ENCODE measurements around the gene DMKN. TPM values are rescaled to one million over a fixed set of nuclear protein-coding genes. Genes with fewer than 3 reads are reported as not detected.

The DMKN gene
- polyA plus RNA-seq, 1 donor = 36.0 TPM

DNA sequence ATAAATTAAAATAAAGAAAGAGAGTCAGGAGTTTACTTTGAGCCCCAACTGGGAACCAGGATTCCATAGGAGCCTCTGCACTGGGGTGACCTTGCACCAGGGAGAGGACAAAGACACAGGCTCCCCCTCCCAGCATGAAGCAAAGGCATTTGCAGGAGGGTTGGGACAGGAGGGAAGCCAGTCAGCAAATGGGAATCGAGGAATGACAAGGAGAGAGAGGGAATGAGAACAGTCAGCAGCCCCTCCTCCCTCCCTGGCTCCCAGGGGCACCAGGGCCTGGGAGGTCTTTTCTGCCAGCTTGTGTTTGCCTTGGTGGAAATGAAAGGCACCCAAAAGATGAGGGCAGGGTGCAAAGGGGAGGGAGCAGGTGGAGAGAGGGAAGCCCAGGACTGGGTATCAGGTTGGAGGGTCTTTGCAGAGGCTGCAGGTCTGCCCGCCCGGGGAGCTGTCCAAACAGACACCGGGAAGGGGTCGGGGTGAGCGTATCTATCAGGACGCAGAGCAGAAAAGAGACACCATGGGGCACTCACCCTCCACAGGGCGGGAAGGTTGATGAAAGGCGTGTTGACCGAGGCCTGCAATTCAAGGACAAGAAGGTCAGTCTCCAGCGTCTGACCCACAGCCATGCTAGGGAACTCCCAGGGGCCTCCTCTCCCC, 10.9 kb upstream of the DMKN start:
- no peaks in the 10 kb centered on the region for H3K36me3 ChIP-seq (ENCODE audit: control insufficient read depth, insufficient read depth, low read length)
- no peak overlapping the region for H3K27ac ChIP-seq (ENCODE audit: low read length)
- WGBS (ENCODE audit: insufficient coverage, low lambda C conversion rate) = no CpG with 5 or more reads among the region's 11 CpGs
- no peaks in the 10 kb centered on the region for H3K9me3 ChIP-seq (ENCODE audit: control insufficient read depth, low read depth, low read length)
- H3K4me3 ChIP-seq (ENCODE audit: low read length) = no peak overlapping the region
- no peak for DNase-seq
- no peaks in the 10 kb centered on the region for H3K4me1 ChIP-seq (ENCODE audit: control insufficient read depth, insufficient read depth, low read length)
- H3K27me3 ChIP-seq (ENCODE audit: control insufficient read depth, insufficient read depth, low read length) = peaks cover 18% of the 10 kb centered on the region

DNA sequence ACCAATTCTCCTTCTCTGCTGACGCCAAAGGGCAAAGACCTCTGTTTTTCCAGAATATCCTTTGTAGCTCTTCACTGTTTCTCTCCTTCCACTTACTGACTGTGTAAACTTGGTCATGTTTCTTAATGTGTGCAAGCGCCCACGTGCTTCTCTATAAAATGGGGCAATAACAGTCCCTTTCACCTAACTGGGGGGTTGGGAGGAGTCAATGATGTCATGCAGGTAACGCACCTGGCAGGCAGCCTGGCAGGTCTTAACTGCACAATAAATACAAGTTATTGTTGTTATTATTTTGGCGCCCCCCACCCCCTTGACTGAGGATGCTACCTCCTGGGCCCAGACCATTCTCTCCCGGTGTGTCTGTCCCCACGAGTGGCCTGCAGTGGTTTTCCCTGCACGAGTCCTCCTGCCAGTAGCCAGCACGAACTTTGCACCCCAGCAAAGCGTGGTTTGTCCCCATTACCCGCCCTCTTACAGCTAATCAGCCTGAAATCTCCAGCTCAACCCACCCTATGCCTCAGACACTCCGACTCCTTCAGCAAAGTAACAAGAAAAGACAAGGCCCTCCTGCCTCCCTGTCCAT, 9.4 kb upstream of the DMKN start:
- H3K27ac ChIP-seq (ENCODE audit: low read length) = no peak overlapping the region
- no CpG with 5 or more reads among the region's 12 CpGs for WGBS (ENCODE audit: insufficient coverage, low lambda C conversion rate)

DNA sequence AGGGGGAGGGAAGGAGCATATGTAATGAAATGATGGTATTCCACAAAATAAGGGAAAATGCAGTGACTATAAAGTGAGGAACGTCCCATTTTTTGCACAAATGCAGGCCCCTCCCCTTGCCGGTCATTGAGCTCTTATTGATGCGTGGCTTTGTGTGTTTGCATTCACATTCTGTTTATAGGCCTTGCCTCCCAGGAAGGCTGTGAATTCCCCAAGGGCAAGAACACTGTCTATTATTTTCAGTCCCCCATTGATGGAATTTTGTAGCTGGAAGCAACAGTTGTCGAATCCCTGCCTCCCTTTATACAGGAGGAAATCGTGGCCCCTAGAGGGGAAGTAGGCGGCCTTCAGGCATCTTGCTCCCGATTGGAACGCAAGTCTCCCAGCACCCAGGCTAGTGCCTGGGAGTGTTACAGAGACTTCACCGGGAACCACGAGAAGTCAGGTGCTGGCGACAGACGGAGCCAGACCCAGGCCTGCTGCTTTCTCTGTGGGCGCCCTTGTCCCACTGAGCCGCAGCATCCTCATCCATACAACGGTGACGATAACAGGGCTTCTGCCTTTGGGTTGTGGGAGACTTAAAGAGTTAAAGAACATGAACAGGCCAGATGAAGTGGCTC, 7.8 kb upstream of the DMKN start:
- no peak for DNase-seq
- Histone ChIP-seq H3K9me3 (ENCODE audit: control insufficient read depth, low read depth, low read length) (no peaks in the 10 kb centered on the region), H3K27me3 (ENCODE audit: control insufficient read depth, insufficient read depth, low read length) (peaks cover 12% of the 10 kb centered on the region), H3K4me3 (ENCODE audit: low read length) (no peak overlapping the region), H3K36me3 (ENCODE audit: control insufficient read depth, insufficient read depth, low read length) (no peaks in the 10 kb centered on the region), H3K4me1 (ENCODE audit: control insufficient read depth, insufficient read depth, low read length) (no peaks in the 10 kb centered on the region), H3K27ac (ENCODE audit: low read length) (no peak overlapping the region)
- WGBS (ENCODE audit: insufficient coverage, low lambda C conversion rate) = no CpG with 5 or more reads among the region's 16 CpGs

More for the DNA sequence above, 9.4 kb upstream of the DMKN start:
- DNase-seq = peak in 1 of 2 donors; percentile 13
- Histone ChIP-seq H3K4me3 (ENCODE audit: low read length) (no peak overlapping the region), H3K36me3 (ENCODE audit: control insufficient read depth, insufficient read depth, low read length) (no peaks in the 10 kb centered on the region), H3K4me1 (ENCODE audit: control insufficient read depth, insufficient read depth, low read length) (no peaks in the 10 kb centered on the region), H3K9me3 (ENCODE audit: control insufficient read depth, low read depth, low read length) (no peaks in the 10 kb centered on the region), H3K27me3 (ENCODE audit: control insufficient read depth, insufficient read depth, low read length) (peaks cover 12% of the 10 kb centered on the region)

DNA sequence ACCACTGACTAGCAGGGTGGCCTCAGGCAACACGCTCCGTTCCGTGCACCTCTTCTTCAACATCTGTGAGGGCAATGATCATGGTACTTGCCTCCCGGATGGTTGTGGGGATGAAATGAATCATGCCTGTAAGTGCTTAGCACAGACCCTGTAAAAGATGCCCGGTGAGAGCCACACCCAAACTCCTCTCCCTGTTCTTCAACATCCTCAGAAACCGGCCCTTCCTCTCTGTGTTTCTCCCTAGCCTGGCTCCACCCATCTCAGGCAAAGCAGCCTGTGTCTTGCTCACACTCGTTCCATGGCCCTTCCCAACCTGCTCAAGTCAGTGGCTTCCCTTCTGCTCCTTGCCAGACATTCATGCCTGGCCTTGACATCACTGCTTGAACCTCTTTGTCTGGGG, 5.8 kb upstream of the DMKN start:
- WGBS (ENCODE audit: insufficient coverage, low lambda C conversion rate) = no CpG with 5 or more reads among the region's 7 CpGs
- peaks cover 6% of the 10 kb centered on the region for H3K27me3 ChIP-seq (ENCODE audit: control insufficient read depth, insufficient read depth, low read length)
- no peak for DNase-seq
- no peak overlapping the region for H3K27ac ChIP-seq (ENCODE audit: low read length)
- H3K4me3 ChIP-seq (ENCODE audit: low read length) = no peak overlapping the region
- no peaks in the 10 kb centered on the region for H3K4me1 ChIP-seq (ENCODE audit: control insufficient read depth, insufficient read depth, low read length)
- H3K36me3 ChIP-seq (ENCODE audit: control insufficient read depth, insufficient read depth, low read length) = no peaks in the 10 kb centered on the region
- no peaks in the 10 kb centered on the region for H3K9me3 ChIP-seq (ENCODE audit: control insufficient read depth, low read depth, low read length)

DNA sequence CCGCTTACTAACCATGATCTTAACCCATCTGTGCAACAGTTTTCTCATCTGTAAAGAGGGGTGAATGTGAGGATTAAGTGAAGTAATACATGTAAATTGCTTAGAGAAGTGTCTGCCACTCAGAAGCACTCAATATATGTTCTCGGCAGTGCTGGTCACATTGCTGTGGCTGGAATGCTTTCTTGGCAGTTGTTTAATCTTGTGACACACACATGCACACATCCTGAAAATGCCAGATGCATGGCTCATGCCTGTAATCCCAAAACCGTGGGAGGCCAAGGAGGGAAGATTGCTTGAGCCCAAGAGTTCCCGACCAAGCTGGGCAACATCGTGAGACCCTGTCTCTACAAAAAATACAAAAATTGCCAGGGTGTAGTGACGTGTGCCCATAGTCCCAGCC, 4.9 kb upstream of the DMKN start:
- H3K4me1 ChIP-seq (ENCODE audit: control insufficient read depth, insufficient read depth, low read length) = no peaks in the 10 kb centered on the region
- no peak overlapping the region for H3K27ac ChIP-seq (ENCODE audit: low read length)
- H3K9me3 ChIP-seq (ENCODE audit: control insufficient read depth, low read depth, low read length) = no peaks in the 10 kb centered on the region
- peaks cover 12% of the 10 kb centered on the region for H3K27me3 ChIP-seq (ENCODE audit: control insufficient read depth, insufficient read depth, low read length)
- H3K36me3 ChIP-seq (ENCODE audit: control insufficient read depth, insufficient read depth, low read length) = no peaks in the 10 kb centered on the region
- no peak for DNase-seq
- H3K4me3 ChIP-seq (ENCODE audit: low read length) = no peak overlapping the region
- WGBS (ENCODE audit: insufficient coverage, low lambda C conversion rate) = no CpG with 5 or more reads among the region's 6 CpGs

DNA sequence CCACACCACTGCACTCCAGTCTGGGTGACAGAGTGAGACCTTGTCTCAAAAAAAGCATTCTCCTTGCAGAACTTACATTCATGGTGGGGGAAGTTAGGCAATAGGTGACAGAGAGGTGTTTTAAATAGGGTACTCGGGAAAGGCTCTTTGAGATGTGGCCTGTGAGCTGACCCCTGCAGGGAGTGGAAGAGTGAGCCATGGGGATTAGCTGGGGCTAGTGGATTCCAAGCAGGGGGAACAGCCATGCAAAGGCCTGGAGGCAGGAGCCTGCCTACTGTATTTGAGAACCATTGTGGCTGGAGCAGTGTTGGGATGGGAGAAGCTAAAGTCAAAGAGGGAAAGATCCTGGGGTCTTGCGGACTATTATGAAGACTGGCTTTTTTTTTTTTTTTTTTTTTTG, 3.9 kb upstream of the DMKN start:
- H3K36me3 ChIP-seq (ENCODE audit: control insufficient read depth, insufficient read depth, low read length) = no peaks in the 10 kb centered on the region
- no peak overlapping the region for H3K27ac ChIP-seq (ENCODE audit: low read length)
- no peaks in the 10 kb centered on the region for H3K4me1 ChIP-seq (ENCODE audit: control insufficient read depth, insufficient read depth, low read length)
- H3K27me3 ChIP-seq (ENCODE audit: control insufficient read depth, insufficient read depth, low read length) = peaks cover 20% of the 10 kb centered on the region
- no peak overlapping the region for H3K4me3 ChIP-seq (ENCODE audit: low read length)
- DNase-seq = no peak
- WGBS (ENCODE audit: insufficient coverage, low lambda C conversion rate) = 80% methylated on average over 1 of the region's 2 CpGs
- no peaks in the 10 kb centered on the region for H3K9me3 ChIP-seq (ENCODE audit: control insufficient read depth, low read depth, low read length)

DNA sequence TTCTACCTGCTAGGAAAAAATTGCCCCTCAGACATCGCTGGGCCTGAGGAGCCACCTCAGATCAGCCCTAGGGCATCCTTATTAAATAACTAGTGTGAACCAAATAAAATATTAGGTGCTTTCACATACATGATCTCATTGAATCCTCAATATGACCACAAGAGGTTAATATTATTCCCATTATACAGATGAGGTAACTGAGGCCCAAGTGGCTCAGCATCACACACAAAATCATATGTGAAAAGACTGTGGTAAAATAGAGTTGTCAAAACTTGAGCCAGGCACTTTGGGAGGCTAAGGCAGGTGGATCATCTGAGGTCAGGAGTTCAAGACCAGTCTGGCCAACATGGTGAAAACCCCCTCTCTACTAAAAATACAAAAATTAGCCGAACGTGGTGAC, 2.9 kb upstream of the DMKN start:
- WGBS (ENCODE audit: insufficient coverage, low lambda C conversion rate) = no CpG with 5 or more reads among the region's 3 CpGs

DNA sequence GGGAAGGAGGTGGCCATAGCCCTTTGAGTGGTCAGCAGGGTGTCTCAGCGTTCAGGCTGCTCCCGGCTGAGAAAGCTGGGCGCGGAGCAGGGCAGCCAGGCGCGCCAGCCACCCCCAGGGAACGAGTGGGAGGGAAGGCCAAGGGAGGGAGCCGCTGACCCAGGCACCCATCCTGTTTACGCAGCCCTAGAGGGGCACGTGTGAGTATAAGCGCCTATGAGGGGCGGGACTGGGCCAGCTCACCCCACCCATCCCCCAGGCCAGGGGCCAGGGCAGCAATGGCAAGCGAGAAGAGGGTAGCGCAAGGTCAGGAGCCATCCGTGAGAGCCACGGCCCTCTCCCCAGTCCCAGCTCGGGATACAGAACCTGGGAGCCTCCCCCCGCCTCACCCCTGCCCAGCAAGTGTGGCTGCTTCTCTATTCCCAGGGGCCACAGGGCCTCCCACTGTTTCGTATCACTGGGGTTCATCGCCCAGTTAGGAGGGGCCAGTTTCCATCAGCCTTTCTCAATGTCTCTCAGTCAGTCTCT, 897 bp upstream of the DMKN start:
- no peak overlapping the region for H3K4me3 ChIP-seq (ENCODE audit: low read length)
- H3K4me1 ChIP-seq (ENCODE audit: control insufficient read depth, insufficient read depth, low read length) = peaks cover 9% of the 10 kb centered on the region
- no CpG with 5 or more reads among the region's 20 CpGs for WGBS (ENCODE audit: insufficient coverage, low lambda C conversion rate)
- H3K9me3 ChIP-seq (ENCODE audit: control insufficient read depth, low read depth, low read length) = no peaks in the 10 kb centered on the region
- H3K36me3 ChIP-seq (ENCODE audit: control insufficient read depth, insufficient read depth, low read length) = no peaks in the 10 kb centered on the region
- H3K27ac ChIP-seq (ENCODE audit: low read length) = no peak overlapping the region
- H3K27me3 ChIP-seq (ENCODE audit: control insufficient read depth, insufficient read depth, low read length) = peaks cover 39% of the 10 kb centered on the region
- DNase-seq = no peak

More for the DNA sequence above, 2.9 kb upstream of the DMKN start:
- no peak overlapping the region for H3K4me3 ChIP-seq (ENCODE audit: low read length)
- no peaks in the 10 kb centered on the region for H3K36me3 ChIP-seq (ENCODE audit: control insufficient read depth, insufficient read depth, low read length)
- peaks cover 23% of the 10 kb centered on the region for H3K27me3 ChIP-seq (ENCODE audit: control insufficient read depth, insufficient read depth, low read length)
- no peaks in the 10 kb centered on the region for H3K9me3 ChIP-seq (ENCODE audit: control insufficient read depth, low read depth, low read length)
- DNase-seq = no peak
- no peak overlapping the region for H3K27ac ChIP-seq (ENCODE audit: low read length)
- no peaks in the 10 kb centered on the region for H3K4me1 ChIP-seq (ENCODE audit: control insufficient read depth, insufficient read depth, low read length)

DNA sequence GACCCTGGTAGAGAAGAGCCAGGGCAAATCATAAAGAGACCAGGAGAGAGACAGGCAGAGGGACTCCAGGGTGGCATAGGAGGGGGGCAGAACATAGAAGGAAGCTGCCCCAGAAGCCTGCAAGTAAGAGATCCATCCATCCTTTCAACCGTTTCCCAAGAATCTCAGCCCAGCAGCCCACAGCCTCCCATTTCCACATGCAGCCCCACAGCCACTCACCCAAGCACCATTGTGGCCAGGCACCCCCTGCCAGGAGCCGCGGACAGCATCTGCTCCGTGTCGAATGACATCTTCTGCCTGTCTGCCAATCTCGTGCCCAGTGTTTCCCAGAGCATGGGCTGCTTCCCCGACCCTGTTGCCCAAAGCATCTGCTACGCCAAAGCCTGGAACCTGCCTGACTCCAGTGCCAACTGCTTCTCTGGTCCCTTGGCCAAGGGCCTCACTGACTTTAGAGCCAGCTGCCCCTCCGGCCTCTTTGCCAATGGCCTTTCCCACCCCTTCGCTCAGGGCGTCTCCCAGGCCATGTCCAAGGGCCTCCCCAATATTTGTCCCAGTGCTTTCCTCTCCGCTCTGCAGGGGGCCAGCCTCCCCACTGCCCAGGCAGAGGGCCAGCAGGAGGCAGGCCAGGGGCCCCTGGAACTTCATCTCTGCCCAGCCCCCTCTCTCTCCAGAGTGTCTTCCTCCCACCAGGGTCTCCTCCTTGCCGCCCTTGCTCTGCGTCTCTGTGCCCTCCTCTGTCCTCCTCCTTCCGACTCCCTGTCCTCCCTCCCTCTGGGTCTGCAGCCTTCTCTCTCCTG, 420 bp downstream of the DMKN start:
- no peak overlapping the region for H3K4me3 ChIP-seq (ENCODE audit: low read length)
- H3K4me1 ChIP-seq (ENCODE audit: control insufficient read depth, insufficient read depth, low read length) = peaks cover 13% of the 10 kb centered on the region
- no peaks in the 10 kb centered on the region for H3K36me3 ChIP-seq (ENCODE audit: control insufficient read depth, insufficient read depth, low read length)
- WGBS (ENCODE audit: insufficient coverage, low lambda C conversion rate) = 96% methylated on average over 3 of the region's 15 CpGs
- DNase-seq = no peak
- peaks cover 39% of the 10 kb centered on the region for H3K27me3 ChIP-seq (ENCODE audit: control insufficient read depth, insufficient read depth, low read length)
- no peak overlapping the region for H3K27ac ChIP-seq (ENCODE audit: low read length)
- H3K9me3 ChIP-seq (ENCODE audit: control insufficient read depth, low read depth, low read length) = no peaks in the 10 kb centered on the region

DNA sequence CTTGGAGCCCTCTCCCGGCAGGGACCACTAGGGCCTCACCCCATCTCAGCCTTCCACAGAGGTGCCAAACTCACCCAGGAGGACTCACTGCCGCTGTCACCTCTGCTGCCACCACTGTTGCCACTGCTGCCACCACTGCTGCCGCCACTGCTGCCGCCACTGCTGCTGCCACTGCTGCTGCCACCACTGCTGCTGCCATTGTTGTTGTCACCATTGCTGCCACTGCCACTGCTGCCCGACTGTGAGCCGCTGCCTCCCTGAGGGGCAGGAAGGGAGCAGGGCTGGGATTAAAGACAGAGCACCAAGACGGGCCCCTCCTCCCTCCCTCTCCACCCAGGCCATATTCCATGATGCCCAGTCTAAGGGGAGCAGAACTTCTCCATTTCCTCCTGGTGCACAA, 2.1 kb downstream of the DMKN start:
- DNase-seq = no peak
- no CpG with 5 or more reads among the region's 7 CpGs for WGBS (ENCODE audit: insufficient coverage, low lambda C conversion rate)

More for the DNA sequence above, 2.1 kb downstream of the DMKN start:
- Histone ChIP-seq H3K27ac (ENCODE audit: low read length) (no peak overlapping the region), H3K4me3 (ENCODE audit: low read length) (no peak overlapping the region), H3K9me3 (ENCODE audit: control insufficient read depth, low read depth, low read length) (no peaks in the 10 kb centered on the region), H3K27me3 (ENCODE audit: control insufficient read depth, insufficient read depth, low read length) (peaks cover 39% of the 10 kb centered on the region), H3K4me1 (ENCODE audit: control insufficient read depth, insufficient read depth, low read length) (peaks cover 13% of the 10 kb centered on the region), H3K36me3 (ENCODE audit: control insufficient read depth, insufficient read depth, low read length) (no peaks in the 10 kb centered on the region)

Measured in large intestine (tissue), 3 donors.